Naive B cell (primary cell): ENCODE data around the gene ERGIC1. TPM values are rescaled to one million over a fixed set of nuclear protein-coding genes. Genes with fewer than 3 reads are reported as not detected.

Experiments
- ATAC-seq, 2 donors: fragments of 150-1000 bp; cut with Tn5 transposase; 2 replicates each; pipeline ENCODE4 v1.10.0; 2021; ENCODE audit warnings: low read depth in 2 of 2, mild to moderate bottlenecking in 2 of 2, moderate library complexity in 2 of 2
- DNase-seq: peaks from one replicate; pipeline ENCODE4 v3.0.0; 2022
- H3K27ac Mint-ChIP-seq, 6 donors: one replicate each; pipeline ENCODE4 v1.8.0; 2020 to 2022; ENCODE audit warnings: mild to moderate bottlenecking in 6 of 6, mixed read lengths in 6 of 6, moderate library complexity in 5 of 6, inconsistent platforms in 2 of 6
- H3K27me3 Mint-ChIP-seq, 3 donors: one replicate each; pipeline ENCODE4 v1.8.0; 2021 to 2022; ENCODE audit warnings: mixed read lengths in 3 of 3, mild to moderate bottlenecking in 1 of 3
- H3K36me3 Mint-ChIP-seq, 2 donors: one replicate each; pipeline ENCODE4 v1.8.0; 2020 to 2022; ENCODE audit warnings: mixed read lengths in 2 of 2, inconsistent platforms in 1 of 2, mild to moderate bottlenecking in 1 of 2
- H3K4me1 Mint-ChIP-seq, 3 donors: one replicate each; pipeline ENCODE4 v1.8.0; 2020 to 2022; ENCODE audit warnings: mixed read lengths in 3 of 3, inconsistent platforms in 1 of 3, mild to moderate bottlenecking in 1 of 3, moderate library complexity in 1 of 3
- H3K4me3 Mint-ChIP-seq, 8 donors: one replicate each; pipeline ENCODE4 v1.8.0; 2020 to 2022; ENCODE audit warnings: mild to moderate bottlenecking in 8 of 8, mixed read lengths in 8 of 8, moderate library complexity in 8 of 8, inconsistent platforms in 2 of 8
- H3K9me3 Mint-ChIP-seq, 7 donors: one replicate each; pipeline ENCODE4 v1.8.0; 2020 to 2022; ENCODE audit warnings: mixed read lengths in 7 of 7, mild to moderate bottlenecking in 5 of 7, inconsistent platforms in 2 of 7, moderate library complexity in 1 of 7
- polyA plus RNA-seq, 6 donors: library from polyadenylated mRNA; unstranded; fragments of 300-500 nt; fragmentation: Illumina TruSeq; gene quantifications; one replicate each; pipeline ENCODE4 v1.2.3, GENCODE V29; 2021; ENCODE audit warnings: low read depth in 6 of 6

The ERGIC1 gene
- polyA plus RNA-seq, 6 donors from 2014 or later: 53.2 to 86.1 (median 64.4) TPM

- ATAC-seq: no peak
- Mint-ChIP-seq H3K4me1 (peaks cover under 1 to 16% (median 4%) of the 10 kb centered on the region in 3 donors), H3K9me3 (no peaks in the 10 kb centered on the region), H3K27me3 (no peaks in the 10 kb centered on the region), H3K36me3 (peaks cover 4 to 28% of the 10 kb centered on the region in 2 donors), H3K4me3 (peak overlapping the region in 1 of 8 donors; percentile 51), H3K27ac (peak overlapping the region in 2 of 6 donors; percentile 36 to 70)
- no peak for DNase-seq
These were observed 115.4 kb downstream of the ERGIC1 start for GRCh38 chr5:172949426-172949825.

GRCh38 chr5:172950176-172950965 lies 116.3 kb downstream of the ERGIC1 start:
- Mint-ChIP-seq H3K27me3 (no peaks in the 10 kb centered on the region), H3K9me3 (no peaks in the 10 kb centered on the region), H3K4me1 (peaks cover 6 to 17% (median 10%) of the 10 kb centered on the region in 3 donors), H3K27ac (peak overlapping the region in 1 of 6 donors; percentile 74), H3K36me3 (peaks cover 4 to 19% of the 10 kb centered on the region in 2 donors), H3K4me3 (no peak overlapping the region)
- ATAC-seq (no peak), DNase-seq (no peak)

- DNase-seq (no peak), ATAC-seq (no peak)
- peaks cover 6 to 15% (median 14%) of the 10 kb centered on the region in 3 donors for H3K4me1 Mint-ChIP-seq
- no peaks in the 10 kb centered on the region for H3K9me3 Mint-ChIP-seq
- peaks cover 4 to 18% of the 10 kb centered on the region in 2 donors for H3K36me3 Mint-ChIP-seq
- no peak overlapping the region for H3K4me3 Mint-ChIP-seq
- no peaks in the 10 kb centered on the region for H3K27me3 Mint-ChIP-seq
- peak overlapping the region in 1 of 6 donors; percentile 24 for H3K27ac Mint-ChIP-seq
These were observed 117.5 kb downstream of the ERGIC1 start for GRCh38 chr5:172951371-172952033.

- H3K9me3 Mint-ChIP-seq: no peaks in the 10 kb centered on the region
- peaks cover 4 to 18% of the 10 kb centered on the region in 2 donors for H3K36me3 Mint-ChIP-seq
- peaks cover 6 to 18% (median 14%) of the 10 kb centered on the region in 3 donors for H3K4me1 Mint-ChIP-seq
- ATAC-seq (no peak), DNase-seq (no peak)
- no peak overlapping the region for H3K4me3 Mint-ChIP-seq
- H3K27me3 Mint-ChIP-seq: no peaks in the 10 kb centered on the region
- peak overlapping the region in 1 of 6 donors; percentile 24 for H3K27ac Mint-ChIP-seq
These were observed 118.0 kb downstream of the ERGIC1 start for GRCh38 chr5:172952034-172952511.

- Mint-ChIP-seq H3K4me3 (no peak overlapping the region), H3K4me1 (peaks cover 23 to 36% (median 24%) of the 10 kb centered on the region in 3 donors), H3K9me3 (no peaks in the 10 kb centered on the region), H3K36me3 (peaks cover 4 to 7% of the 10 kb centered on the region in 2 donors), H3K27ac (peak overlapping the region in 4 of 6 donors; percentile 45 to 73 (median 60)), H3K27me3 (no peaks in the 10 kb centered on the region)
- DNase-seq (no peak), ATAC-seq (no peak)
These were observed 120.0 kb downstream of the ERGIC1 start for GRCh38 chr5:172953776-172954675.

- H3K9me3 Mint-ChIP-seq: no peaks in the 10 kb centered on the region
- H3K36me3 Mint-ChIP-seq: peaks cover 4 to 7% of the 10 kb centered on the region in 2 donors
- H3K27me3 Mint-ChIP-seq: no peaks in the 10 kb centered on the region
- H3K4me3 Mint-ChIP-seq: peak overlapping the region in 1 of 8 donors; percentile 58
- no peak for ATAC-seq
- peaks cover 24 to 42% (median 29%) of the 10 kb centered on the region in 3 donors for H3K4me1 Mint-ChIP-seq
- no peak for DNase-seq
- peak overlapping the region in 1 of 6 donors; percentile 57 for H3K27ac Mint-ChIP-seq
These were observed 120.7 kb downstream of the ERGIC1 start for GRCh38 chr5:172954751-172955159.

- peaks cover 34 to 50% (median 37%) of the 10 kb centered on the region in 3 donors for H3K4me1 Mint-ChIP-seq
- DNase-seq (no peak), ATAC-seq (no peak)
- H3K27ac Mint-ChIP-seq: no peak overlapping the region
- H3K27me3 Mint-ChIP-seq: no peaks in the 10 kb centered on the region
- H3K9me3 Mint-ChIP-seq: no peaks in the 10 kb centered on the region
- peak overlapping the region in 1 of 8 donors; percentile 35 for H3K4me3 Mint-ChIP-seq
- H3K36me3 Mint-ChIP-seq: peaks cover 4 to 8% of the 10 kb centered on the region in 2 donors
These were observed 122.2 kb downstream of the ERGIC1 start for GRCh38 chr5:172956228-172956627.

- Mint-ChIP-seq H3K36me3 (peaks cover 0 to 9% of the 10 kb centered on the region in 2 donors), H3K27ac (peak overlapping the region in 1 of 6 donors; percentile 35), H3K9me3 (no peaks in the 10 kb centered on the region), H3K4me1 (peaks cover 37 to 50% (median 41%) of the 10 kb centered on the region in 3 donors), H3K4me3 (peak overlapping the region in 6 of 8 donors; percentile 15 to 99 (median 81)), H3K27me3 (no peaks in the 10 kb centered on the region)
- DNase-seq: no peak
- ATAC-seq: no peak
These were observed 122.9 kb downstream of the ERGIC1 start for GRCh38 chr5:172956936-172957335.

GRCh38 chr5:172957458-172957857 lies 123.4 kb downstream of the ERGIC1 start:
- DNase-seq: no peak
- peak overlapping the region in 2 of 6 donors; percentile 35 to 78 for H3K27ac Mint-ChIP-seq
- no peaks in the 10 kb centered on the region for H3K27me3 Mint-ChIP-seq
- H3K36me3 Mint-ChIP-seq: peaks cover 0 to 12% of the 10 kb centered on the region in 2 donors
- peak overlapping the region in 7 of 8 donors; percentile 23 to 99 (median 68) for H3K4me3 Mint-ChIP-seq
- H3K4me1 Mint-ChIP-seq: peaks cover 37 to 50% (median 43%) of the 10 kb centered on the region in 3 donors
- ATAC-seq: no peak
- no peaks in the 10 kb centered on the region for H3K9me3 Mint-ChIP-seq

- H3K4me3 Mint-ChIP-seq: peak overlapping the region; percentile 94 to 99 (median 98)
- H3K27me3 Mint-ChIP-seq: no peaks in the 10 kb centered on the region
- peaks cover 37 to 50% (median 43%) of the 10 kb centered on the region in 3 donors for H3K4me1 Mint-ChIP-seq
- peak overlapping the region; percentile 96 to 100 (median 98) for H3K27ac Mint-ChIP-seq
- DNase-seq (peak; percentile 58), ATAC-seq (peak; percentile 66 to 67)
- H3K9me3 Mint-ChIP-seq: no peaks in the 10 kb centered on the region
- H3K36me3 Mint-ChIP-seq: peaks cover 0 to 16% of the 10 kb centered on the region in 2 donors
These were observed 124.4 kb downstream of the ERGIC1 start for GRCh38 chr5:172958331-172959046.

GRCh38 chr5:172959824-172960799 lies 126.1 kb downstream of the ERGIC1 start:
- DNase-seq (no peak), ATAC-seq (no peak)
- Mint-ChIP-seq H3K27ac (peak overlapping the region; percentile 96 to 100 (median 98)), H3K36me3 (peaks cover 1 to 25% of the 10 kb centered on the region in 2 donors), H3K9me3 (no peaks in the 10 kb centered on the region), H3K4me1 (peaks cover 31 to 41% (median 34%) of the 10 kb centered on the region in 3 donors), H3K27me3 (no peaks in the 10 kb centered on the region), H3K4me3 (peak overlapping the region; percentile 94 to 99 (median 98))
